ENCODE results near the gene BICRA. TPM values are rescaled to one million over a fixed set of nuclear protein-coding genes. Genes with fewer than 3 reads are reported as not detected.

Gene BICRA
- total RNA-seq, 1 donor from 2014 or later = 55.5 TPM

GRCh38 chr19:47670736-47671135 is 61.8 kb downstream of the BICRA start:
- peak overlapping the region; percentile 74 for H3K27ac Mint-ChIP-seq (ENCODE audit: unreplicated experiment)

GRCh38 chr19:47671499-47671898 is 62.6 kb downstream of the BICRA start:
- Mint-ChIP-seq H3K27ac (ENCODE audit: unreplicated experiment) (no peak overlapping the region), H3K9me3 (ENCODE audit: unreplicated experiment) (peaks cover 16% of the 10 kb centered on the region), H3K4me3 (ENCODE audit: unreplicated experiment) (no peak overlapping the region), H3K27me3 (ENCODE audit: unreplicated experiment) (peaks cover 14% of the 10 kb centered on the region), H3K4me1 (ENCODE audit: low read depth, unreplicated experiment) (peaks cover 27% of the 10 kb centered on the region), H3K36me3 (ENCODE audit: unreplicated experiment) (peaks cover 7% of the 10 kb centered on the region)
- DNase-seq = no peak
- TF ChIP-seq CTCF (IDR thresholded peaks at IDR 0.05; ENCODE audit: partially characterized antibody, unreplicated experiment) = no peak

More at GRCh38 chr19:47670736-47671135, 61.8 kb downstream of the BICRA start:
- no peak for TF ChIP-seq CTCF (IDR thresholded peaks at IDR 0.05; ENCODE audit: partially characterized antibody, unreplicated experiment)
- Mint-ChIP-seq H3K9me3 (ENCODE audit: unreplicated experiment) (peaks cover 16% of the 10 kb centered on the region), H3K4me3 (ENCODE audit: unreplicated experiment) (peak overlapping the region; percentile 76), H3K36me3 (ENCODE audit: unreplicated experiment) (peaks cover 7% of the 10 kb centered on the region), H3K4me1 (ENCODE audit: low read depth, unreplicated experiment) (peaks cover 28% of the 10 kb centered on the region), H3K27me3 (ENCODE audit: unreplicated experiment) (peaks cover 14% of the 10 kb centered on the region)
- peak; percentile 58 for DNase-seq

GRCh38 chr19:47673426-47673825 is 64.5 kb downstream of the BICRA start:
- no peak for DNase-seq
- Mint-ChIP-seq H3K4me3 (ENCODE audit: unreplicated experiment) (no peak overlapping the region), H3K4me1 (ENCODE audit: low read depth, unreplicated experiment) (peaks cover 26% of the 10 kb centered on the region), H3K36me3 (ENCODE audit: unreplicated experiment) (peaks cover 7% of the 10 kb centered on the region), H3K27ac (ENCODE audit: unreplicated experiment) (no peak overlapping the region), H3K9me3 (ENCODE audit: unreplicated experiment) (peaks cover 14% of the 10 kb centered on the region), H3K27me3 (ENCODE audit: unreplicated experiment) (peaks cover 13% of the 10 kb centered on the region)
- TF ChIP-seq CTCF (IDR thresholded peaks at IDR 0.05; ENCODE audit: partially characterized antibody, unreplicated experiment) = no peak

GRCh38 chr19:47674548-47674947 is 65.6 kb downstream of the BICRA start:
- TF ChIP-seq CTCF (IDR thresholded peaks at IDR 0.05; ENCODE audit: partially characterized antibody, unreplicated experiment) = no peak
- H3K4me1 Mint-ChIP-seq (ENCODE audit: low read depth, unreplicated experiment) = peaks cover 26% of the 10 kb centered on the region

GRCh38 chr19:47675271-47675670 is 66.3 kb downstream of the BICRA start:
- TF ChIP-seq CTCF (IDR thresholded peaks at IDR 0.05; ENCODE audit: partially characterized antibody, unreplicated experiment) = no peak
- H3K27me3 Mint-ChIP-seq (ENCODE audit: unreplicated experiment) = peaks cover 10% of the 10 kb centered on the region
- H3K27ac Mint-ChIP-seq (ENCODE audit: unreplicated experiment) = peak overlapping the region; percentile 40
- DNase-seq = no peak
- H3K36me3 Mint-ChIP-seq (ENCODE audit: unreplicated experiment) = peaks cover 7% of the 10 kb centered on the region
- peaks cover 14% of the 10 kb centered on the region for H3K9me3 Mint-ChIP-seq (ENCODE audit: unreplicated experiment)
- no peak overlapping the region for H3K4me3 Mint-ChIP-seq (ENCODE audit: unreplicated experiment)
- H3K4me1 Mint-ChIP-seq (ENCODE audit: low read depth, unreplicated experiment) = peaks cover 23% of the 10 kb centered on the region

More at GRCh38 chr19:47674548-47674947, 65.6 kb downstream of the BICRA start:
- H3K27me3 Mint-ChIP-seq (ENCODE audit: unreplicated experiment) = peaks cover 13% of the 10 kb centered on the region
- peak overlapping the region; percentile 40 for H3K27ac Mint-ChIP-seq (ENCODE audit: unreplicated experiment)
- no peak for DNase-seq
- no peak overlapping the region for H3K4me3 Mint-ChIP-seq (ENCODE audit: unreplicated experiment)
- peaks cover 14% of the 10 kb centered on the region for H3K9me3 Mint-ChIP-seq (ENCODE audit: unreplicated experiment)
- H3K36me3 Mint-ChIP-seq (ENCODE audit: unreplicated experiment) = peaks cover 7% of the 10 kb centered on the region
